ENCODE measurements around the gene RUNX2.

Gene RUNX2

DNA sequence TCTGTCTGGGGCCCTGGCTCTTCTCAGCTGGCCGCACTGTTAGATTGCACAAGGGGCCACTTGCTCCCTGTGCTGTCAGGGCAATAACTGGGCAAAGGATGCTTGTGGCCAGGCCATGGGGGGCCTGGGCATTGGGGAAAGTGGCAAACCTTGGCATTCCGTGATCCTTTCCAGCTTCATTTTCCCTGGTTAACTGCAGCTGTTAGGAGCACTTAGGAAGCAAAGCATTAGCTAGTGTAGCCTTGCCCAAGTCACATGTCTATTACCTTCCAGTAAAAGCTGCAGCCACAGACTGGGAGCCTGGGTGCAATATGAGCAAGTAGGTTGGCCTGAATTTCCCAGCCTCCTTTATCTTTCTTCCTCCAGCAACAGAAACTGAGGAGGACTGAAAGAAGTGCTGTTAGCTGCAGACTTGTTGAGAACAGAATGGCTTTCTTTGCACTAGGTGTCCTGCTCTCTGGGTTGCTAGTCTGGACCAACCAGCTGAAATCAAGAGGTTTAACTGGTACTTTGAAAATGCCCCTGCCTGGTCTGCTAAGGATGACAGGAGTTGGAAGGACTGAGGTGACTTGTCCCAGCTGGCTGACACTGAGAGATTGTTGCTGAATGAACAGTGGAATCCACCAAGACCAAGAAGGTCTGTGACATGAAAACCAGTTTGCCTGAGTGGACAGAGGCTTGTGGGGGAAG is 361.9 kb downstream of the RUNX2 start:
- DNase-seq: no peak

DNA sequence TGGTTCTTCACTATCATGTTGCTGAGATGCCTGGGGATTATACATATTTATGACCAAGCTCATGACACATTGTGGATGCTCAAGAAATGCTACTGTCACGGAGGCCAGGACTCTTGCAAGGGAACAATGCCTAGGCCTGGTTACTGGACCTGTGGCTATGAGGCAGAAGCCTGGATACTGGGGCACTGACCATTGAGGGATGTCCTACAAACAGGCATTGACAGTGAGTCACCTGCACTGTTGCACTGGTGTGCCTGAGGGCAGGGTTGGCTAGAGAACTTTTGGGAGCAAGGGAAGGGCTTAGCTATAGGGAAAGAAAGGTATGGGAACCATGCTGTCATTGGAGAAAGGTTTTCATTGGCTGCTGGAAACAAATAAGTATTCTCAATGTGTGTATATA is 362.7 kb downstream of the RUNX2 start:
- no peak for DNase-seq

DNA sequence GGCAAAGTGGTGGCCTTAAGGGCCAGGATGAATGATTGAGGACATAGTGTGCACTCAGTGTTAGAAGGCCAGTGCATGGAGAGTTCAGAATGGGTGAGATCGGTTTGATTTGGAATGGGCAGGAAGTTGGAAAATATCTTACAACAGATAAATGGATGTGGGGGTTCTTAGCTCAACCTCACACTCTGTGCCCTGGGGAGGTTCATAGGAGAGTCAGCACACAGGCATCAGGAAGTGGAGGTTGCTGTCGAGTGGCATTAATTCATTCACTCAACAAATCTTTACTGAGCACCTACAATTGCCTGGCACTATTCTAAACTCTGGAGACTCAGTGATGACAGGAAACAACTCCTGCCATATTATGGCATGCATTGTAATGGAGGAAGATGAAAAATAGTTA is 363.3 kb downstream of the RUNX2 start:
- DNase-seq: no peak

DNA sequence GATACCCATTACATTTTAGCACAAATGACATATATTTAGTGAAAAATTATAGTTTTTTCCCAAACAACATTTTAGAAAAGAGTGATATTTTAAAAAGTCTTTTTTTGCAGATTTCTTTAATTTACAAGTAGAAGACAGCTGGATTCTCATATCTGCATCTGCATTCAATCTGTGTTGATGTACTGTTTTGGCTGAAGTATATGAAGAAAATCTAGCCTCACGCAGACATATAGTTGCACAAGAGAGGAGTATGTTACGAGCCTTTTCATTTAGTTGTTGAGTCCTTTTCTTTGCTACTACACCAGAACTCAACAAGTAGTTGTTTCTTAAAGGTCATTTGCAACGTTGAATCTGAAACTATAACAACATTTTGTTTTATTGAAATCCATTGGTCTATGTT is 363.9 kb downstream of the RUNX2 start:
- no peak for DNase-seq

DNA sequence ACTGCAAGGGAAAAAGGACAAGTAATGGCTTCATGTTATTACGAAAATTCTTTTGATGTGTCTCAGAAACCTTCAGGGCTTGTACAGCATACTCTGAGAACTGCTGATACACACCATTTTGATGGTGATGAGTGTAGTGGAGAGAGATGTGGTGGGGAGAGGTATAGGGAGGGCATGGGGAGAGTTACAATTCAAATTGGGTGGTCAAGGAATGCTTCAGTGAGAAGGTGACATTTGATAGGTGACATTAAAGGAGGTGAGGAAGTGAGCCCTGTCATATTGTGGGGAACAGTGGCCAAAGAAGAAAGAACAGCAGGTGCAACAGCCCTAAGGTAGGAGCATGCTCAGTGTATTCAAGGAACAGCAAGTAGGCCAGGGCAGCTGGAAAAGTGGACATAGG is 368.6 kb downstream of the RUNX2 start:
- no peak for DNase-seq

DNA sequence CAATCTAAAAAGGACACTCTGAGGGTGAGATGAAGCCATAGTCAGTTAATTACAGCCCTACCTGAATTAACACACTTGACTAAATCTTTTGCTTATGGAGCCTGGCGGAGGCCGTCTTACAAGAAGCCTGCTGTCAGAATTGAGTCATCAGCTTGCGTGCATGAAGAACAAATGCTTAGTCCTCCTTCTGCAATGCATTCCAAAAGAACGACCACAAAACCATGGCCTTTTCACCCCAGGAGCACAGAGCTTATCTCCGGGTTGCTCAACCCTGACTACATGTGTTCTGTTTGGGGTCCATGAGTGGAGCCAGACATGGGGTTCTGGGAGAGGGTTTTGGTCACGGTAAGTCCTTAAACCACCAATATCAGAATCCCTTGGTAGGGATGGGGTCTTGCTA is 369.5 kb downstream of the RUNX2 start:
- DNase-seq: peak; percentile 56

DNA sequence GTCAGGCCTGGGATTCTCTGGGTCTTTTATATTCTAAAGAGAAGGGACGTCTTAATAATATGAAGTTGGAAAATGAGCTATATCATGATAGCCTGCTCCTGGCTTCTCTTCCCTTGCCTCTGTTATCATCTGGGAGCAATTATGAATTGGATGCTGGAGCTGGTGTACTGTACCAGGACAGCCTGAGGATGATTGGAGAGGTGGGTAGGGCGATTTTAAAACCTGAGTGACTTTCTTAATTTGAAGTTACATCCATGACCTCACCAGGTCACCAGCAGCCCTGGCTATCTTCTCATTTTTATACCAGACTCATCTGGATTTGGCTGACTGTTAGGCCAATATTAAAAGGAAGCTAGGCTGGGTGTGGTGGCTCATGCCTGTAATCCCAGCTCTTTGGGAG is 369.9 kb downstream of the RUNX2 start:
- DNase-seq: no peak

DNA sequence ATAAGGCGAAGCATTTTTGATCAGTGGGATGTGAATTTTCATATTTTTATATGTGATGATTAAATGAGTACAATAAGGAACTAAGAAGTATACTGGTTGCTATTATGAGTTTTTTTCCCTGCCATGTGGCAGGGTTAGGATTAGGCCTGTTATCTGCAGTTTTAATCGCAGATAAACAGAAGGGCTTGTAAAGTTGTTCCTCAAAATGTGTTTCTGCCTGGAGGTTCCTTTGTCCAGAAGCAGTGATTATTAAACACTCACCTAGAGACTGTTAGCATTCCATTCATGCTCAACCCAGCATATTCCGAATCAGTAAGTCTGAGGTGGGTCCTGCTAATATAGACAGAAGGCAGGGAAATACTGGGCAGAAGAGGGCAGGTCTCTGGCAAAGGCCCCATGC is 371.5 kb downstream of the RUNX2 start:
- DNase-seq: no peak

DNA sequence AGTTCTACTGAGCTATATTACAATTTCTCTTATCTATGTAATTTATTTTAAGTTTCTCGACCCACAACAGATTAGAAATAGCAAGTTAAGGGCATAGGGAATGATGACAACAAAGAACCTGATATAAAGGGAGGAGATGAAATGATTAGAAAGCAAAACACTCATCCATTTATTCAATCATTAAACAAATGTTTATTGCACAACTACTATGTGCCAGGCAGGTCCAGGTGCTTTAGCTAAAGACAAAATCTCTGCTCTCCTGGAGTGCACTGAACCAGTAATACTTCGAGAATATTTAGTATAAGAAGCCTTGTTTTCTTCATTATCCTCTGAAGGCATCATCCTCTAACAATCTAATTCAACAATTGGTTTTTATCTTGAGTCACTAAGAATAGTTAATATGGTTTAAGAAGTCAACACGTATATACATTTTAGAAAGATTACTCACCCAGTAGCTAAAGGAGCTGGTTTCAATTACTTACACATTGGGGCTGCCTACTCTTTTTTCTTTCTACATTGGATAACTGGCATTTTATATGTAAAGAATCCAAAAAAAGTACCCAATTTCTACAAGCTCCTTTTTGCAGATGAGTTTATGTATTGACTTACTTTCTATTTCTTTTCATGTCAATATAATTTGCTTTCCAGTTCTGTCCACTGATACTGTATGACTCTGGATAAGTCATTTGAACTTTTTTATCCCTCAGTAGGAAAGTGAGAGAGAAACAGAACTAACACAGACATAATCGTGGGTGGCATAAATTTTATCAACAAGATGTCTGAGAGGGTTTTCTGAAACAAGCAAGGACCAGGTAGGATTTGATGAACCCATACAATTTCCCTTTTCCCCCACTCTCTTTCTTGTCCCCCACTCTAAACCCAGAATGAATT is 375.0 kb downstream of the RUNX2 start:
- no peak for DNase-seq

DNA sequence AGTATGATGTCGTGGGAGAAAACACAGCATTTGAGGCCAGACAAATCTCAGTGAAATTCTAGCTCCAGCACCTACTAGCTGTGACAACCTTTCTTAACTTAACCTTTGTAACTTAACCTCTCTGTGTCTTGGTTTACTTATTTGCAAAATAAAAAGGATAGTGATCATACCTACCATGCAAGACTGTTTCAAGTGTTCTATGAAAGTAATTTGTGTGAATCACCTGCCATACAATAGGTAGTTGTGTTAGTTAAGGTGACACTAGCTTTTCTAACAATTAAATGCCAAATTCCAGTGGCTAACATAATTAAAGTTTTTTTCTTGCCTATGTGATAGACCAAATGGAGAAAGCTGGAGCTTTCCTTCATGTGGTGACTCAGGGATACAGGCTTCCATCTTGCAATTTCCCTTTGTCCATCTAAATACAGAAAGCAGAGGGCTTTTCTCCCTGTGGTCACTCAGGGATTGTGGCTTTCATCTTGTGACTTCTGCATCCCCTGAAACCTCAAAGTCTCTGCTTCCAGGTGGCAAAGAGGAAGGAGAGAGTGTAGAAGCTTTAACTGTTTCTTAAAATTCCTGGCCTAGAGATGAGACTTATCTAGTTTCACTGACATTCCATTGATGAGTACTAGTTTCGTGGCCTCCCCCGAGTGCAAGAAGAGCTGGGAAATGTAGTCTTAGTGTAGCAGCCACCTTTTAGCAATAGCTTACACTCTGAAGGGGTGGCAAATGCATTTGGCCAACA is 376.1 kb downstream of the RUNX2 start:
- no peak for DNase-seq

DNA sequence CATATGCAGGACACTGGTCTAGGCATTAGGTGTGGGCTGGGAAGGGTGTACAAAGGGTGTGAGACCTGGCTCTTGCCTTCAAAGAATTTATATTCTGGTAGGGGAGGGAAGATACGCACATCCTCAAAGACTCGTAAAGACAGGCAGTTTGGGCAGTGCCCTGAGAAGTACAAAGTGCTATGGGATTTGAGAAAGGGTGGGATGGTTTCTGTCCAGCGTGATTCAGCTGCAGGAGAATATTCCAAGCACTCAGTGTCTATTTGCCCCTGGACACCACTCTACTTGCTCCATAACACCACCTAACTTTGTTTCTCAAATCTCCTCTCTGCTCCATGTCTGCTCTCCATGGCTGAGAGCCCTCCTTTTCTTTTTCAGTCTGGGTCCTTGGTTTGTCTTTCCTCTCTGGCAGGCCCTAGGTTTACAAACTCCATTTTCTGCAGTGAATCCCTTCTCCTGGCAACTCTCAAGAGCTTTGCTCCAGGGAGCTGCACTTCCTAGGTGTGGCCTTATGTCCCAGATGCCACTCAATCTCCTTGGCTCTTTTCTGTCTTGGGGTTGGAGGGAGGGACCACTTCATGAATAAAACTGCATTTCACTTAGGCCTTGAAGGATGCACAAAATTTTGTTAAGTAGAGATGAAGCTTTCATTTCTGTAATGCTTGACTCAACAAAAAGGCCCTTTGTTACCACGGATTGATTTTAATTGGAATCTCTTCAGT is 377.2 kb downstream of the RUNX2 start:
- no peak for DNase-seq

DNA sequence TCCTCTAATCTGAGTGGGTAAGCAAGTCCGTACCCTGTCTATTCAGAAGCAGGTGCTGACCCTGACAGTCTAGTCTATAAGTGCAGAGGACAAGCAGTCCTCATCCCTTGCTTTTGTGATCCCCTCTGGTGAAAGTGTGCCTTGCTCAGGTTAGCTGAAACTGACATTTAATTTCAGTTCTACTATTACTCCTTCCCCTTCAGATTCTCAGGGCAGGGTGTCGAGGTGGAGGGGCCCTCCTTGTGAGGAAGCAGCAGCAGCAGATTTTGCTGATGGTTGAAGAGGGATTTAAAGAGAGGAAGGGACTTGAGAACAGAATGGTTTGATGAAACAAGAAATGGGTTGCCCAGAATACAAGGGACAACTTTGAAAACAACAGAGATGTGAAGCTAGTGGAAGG is 378.2 kb downstream of the RUNX2 start:
- no peak for DNase-seq

DNA sequence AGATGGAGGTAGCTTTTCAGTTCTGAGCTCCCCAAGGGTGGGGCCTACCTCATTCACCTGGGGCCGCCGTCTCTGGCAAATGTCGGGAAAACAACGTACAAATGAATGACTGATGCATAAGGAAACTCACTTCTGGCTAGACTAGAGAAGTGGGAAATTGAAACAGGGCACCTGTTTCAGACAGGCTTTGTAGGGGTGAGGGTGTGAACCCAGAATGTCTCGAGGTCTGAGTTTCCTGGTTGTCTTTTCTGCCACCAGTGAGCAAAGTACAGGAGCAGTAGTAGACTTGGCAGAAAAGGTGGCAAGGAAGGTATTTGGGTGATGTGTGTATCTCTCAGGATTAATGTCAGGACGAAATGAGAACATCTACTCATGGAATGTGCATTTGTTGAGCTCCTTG is 379.0 kb downstream of the RUNX2 start:
- no peak for DNase-seq

DNA sequence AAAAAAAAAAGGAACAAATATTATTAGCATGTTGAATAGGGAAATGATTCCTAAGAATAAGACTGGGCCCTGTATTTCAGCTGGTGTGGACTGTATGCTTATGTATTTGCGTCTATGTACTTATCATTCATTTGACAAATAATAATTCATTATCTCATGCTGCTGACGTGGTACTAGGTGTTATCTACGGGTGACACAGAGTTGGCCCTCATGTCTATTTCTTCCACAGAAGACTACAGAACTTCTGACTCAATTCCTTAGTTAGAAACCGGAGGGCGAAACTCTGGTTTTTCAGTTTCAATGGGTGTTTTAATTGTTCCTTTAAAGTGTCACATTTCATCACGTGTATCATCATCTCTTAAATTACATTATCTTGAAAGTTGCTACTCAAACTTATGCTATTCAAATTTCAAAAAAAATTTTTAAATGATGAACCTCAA is 381.7 kb downstream of the RUNX2 start:
- no peak for DNase-seq

DNA sequence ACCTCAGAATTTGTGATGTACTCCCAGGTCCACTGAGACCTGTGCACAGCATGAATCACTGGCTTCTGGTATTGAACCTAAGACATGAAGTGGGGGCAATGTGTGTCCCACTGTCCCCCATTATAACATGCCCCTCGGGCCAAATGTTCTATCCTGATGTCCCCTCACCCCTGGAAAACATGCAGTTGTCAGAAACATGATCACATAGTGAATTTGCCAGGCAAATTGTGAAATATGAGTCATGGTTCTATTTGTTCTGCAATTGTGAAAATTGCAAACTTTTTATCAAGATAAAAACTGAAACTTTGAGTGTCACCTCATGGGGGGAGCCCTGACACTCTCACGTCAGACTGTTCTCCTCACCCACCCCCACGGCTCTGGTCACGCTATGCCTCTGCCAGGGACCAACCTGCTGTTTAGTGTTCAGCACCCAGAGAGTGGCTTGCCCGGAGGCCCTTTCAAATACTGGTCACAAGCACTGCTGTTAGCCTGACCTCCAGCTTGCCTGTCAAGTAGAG is 382.2 kb downstream of the RUNX2 start:
- no peak for DNase-seq

DNA sequence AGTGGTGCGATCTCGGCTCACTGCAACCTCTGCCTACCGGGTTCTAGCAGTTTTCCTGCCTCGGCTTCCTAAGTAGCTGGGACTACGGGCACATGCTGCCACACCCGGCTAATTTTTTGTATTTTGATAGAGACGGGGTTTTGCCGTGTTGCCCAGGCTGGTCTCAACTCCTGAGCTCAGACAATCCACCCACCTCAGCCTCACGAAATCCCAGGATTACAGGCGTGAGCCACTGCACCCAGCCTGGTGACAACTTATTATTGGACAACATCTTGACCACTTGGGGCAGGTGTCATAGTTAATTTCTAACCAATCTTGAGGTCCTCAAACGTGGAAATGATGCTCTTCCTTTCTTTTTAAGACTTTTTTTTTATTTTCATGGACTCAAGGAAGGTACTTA is 383.9 kb downstream of the RUNX2 start:
- DNase-seq: no peak

DNA sequence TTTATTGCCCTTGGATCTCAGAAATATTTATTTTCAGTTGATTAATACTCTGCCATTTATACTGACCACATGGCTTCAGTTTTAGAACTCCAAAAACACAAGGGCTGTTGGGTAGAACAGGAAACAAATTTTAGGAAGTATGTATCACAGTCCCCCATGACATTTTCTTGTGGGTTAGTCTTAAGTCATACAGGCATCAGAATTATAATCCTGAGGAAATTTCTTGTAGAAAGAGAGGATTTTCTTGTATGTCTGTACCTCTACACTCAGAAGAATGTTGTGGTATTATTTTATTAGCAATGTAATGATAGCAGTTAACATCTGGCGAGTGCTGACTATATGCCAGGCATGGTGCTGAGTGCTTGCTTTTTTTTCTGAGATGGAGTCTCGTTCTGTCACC is 384.7 kb downstream of the RUNX2 start:
- DNase-seq: no peak

Measured in SIG-M5 (cell line).